Peyer's patch (tissue), 4 donors: ENCODE data around the gene GNAS. TPM values are rescaled to one million over a fixed set of nuclear protein-coding genes. Genes with fewer than 3 reads are reported as not detected.

ENCODE experiments used
- DNase-seq, 3 donors: peaks; one replicate each; pipeline ENCODE4 v3.0.0-alpha.2; 2017 to 2019
- H3K27ac ChIP-seq, 4 donors: fragments of 200-600 bp; sonication (generic); one replicate each; pipeline ENCODE4 v1.5.1; 2016 to 2019
- H3K27me3 ChIP-seq, 2 donors: fragments of 200-600 bp; sonication (generic); one replicate each; pipeline ENCODE4 v1.5.1; 2019
- H3K36me3 ChIP-seq, 3 donors: fragments of 200-600 bp; sonication (generic); one replicate each; pipeline ENCODE4 v1.5.1; 2016 to 2019
- H3K4me1 ChIP-seq, 4 donors: fragments of 200-600 bp; sonication (generic); one replicate each; pipeline ENCODE4 v1.5.1; 2016 to 2019
- H3K4me3 ChIP-seq, 4 donors: fragments of 200-600 bp; sonication (generic); 1 replicate in 3 of 4; 2 replicates in 1 of 4; pipeline ENCODE4 v1.5.1; 2016 to 2019; ENCODE audit warnings: mild to moderate bottlenecking in 1 of 4
- H3K9me3 ChIP-seq, 4 donors: fragments of 200-600 bp; sonication (generic); one replicate each; pipeline ENCODE4 v1.5.1; 2016 to 2019; ENCODE audit warnings: mild to moderate bottlenecking in 1 of 4
- CTCF ChIP-seq, 6 experiments: fragments of 450-650 bp in 4 of 6; fragments of 200-600 bp in 2 of 6; sonication (generic) in 1 of 6; IDR thresholded peaks; one replicate each; pipeline ENCODE4 v1.5.1; 2017 to 2019; ENCODE audit warnings: antibody characterized with exemption in 6 of 6, mild to moderate bottlenecking in 3 of 6, moderate library complexity in 1 of 6
- POLR2A ChIP-seq, 2 donors: fragments of 450-650 bp; IDR thresholded peaks; one replicate each; pipeline ENCODE4 v1.5.1; 2017; ENCODE audit warnings: antibody characterized with exemption in 2 of 2, mild to moderate bottlenecking in 2 of 2, moderate library complexity in 2 of 2
- total RNA-seq, 4 donors: library from RNA; depleted of rRNA; stranded (reverse); fragments of >200 nt; gene quantifications; one replicate each; pipeline ENCODE4 v1.1.0, GENCODE V29; 2016

GNAS gene
- total RNA-seq, 4 donors from 2014 or later, result 382 to 889 (median 658) TPM

- H3K27ac ChIP-seq, result peak overlapping the region in 2 of 4 donors; percentile 99
- H3K4me3 ChIP-seq, result peak overlapping the region in 1 of 4 donors; percentile 98
- peaks cover 0 to 45% (median 12%) of the 10 kb centered on the region in 4 donors for H3K4me1 ChIP-seq
- no peak for TF ChIP-seq POLR2A (IDR thresholded peaks at IDR 0.05)
- TF ChIP-seq CTCF (IDR thresholded peaks at IDR 0.05), result no peak
- no peaks in the 10 kb centered on the region for H3K27me3 ChIP-seq
- no peaks in the 10 kb centered on the region for H3K9me3 ChIP-seq
- DNase-seq, result peak in 1 of 3 donors; percentile 58
- H3K36me3 ChIP-seq, result peaks cover 0 to 6% (median 0%) of the 10 kb centered on the region in 3 donors
These were observed 41.0 kb downstream of the GNAS start for GRCh38 chr20:58893355-58894120.

DNA sequence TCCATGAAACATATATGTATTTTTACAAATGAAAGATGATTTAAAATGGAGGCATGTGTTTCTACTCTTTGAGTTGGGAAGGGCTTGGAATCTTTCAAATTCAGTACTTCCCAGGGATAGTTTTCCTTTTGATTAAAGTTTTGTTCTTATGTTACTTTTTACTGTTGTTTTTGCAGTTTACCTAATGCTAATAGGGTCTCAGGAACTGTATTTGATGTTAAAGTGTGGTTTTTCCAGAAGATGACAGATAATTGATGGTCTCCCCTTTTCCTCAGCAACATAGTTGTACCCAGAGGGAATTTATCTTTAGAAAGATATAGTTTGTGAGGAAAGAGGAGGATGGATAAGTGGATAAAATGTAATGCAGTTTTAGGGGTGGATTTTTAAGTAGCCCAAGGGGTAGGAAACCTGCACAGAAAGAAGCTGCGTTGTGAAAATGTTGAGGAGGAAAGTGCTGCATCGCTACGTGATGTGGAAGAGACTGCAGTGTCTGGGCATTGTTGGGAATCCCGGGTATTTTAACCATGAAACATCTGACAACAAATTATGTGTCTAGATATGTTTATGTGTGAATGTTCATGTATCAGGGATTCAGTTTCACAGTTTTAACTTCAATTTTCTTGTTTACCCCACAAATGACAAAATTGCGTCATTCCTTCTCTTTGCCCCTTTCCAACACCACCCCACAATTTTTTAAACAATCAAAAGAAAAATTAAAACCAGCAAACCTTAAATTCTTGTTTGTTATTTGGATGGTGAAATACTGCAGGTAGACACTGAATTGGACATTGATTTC, 42.3 kb downstream of the GNAS start:
- Histone ChIP-seq H3K27me3 (no peaks in the 10 kb centered on the region), H3K36me3 (peaks cover 0 to 14% (median 0%) of the 10 kb centered on the region in 3 donors), H3K9me3 (no peaks in the 10 kb centered on the region), H3K4me1 (peaks cover 0 to 49% (median 12%) of the 10 kb centered on the region in 4 donors), H3K27ac (no peak overlapping the region), H3K4me3 (no peak overlapping the region)
- no peak for TF ChIP-seq POLR2A (IDR thresholded peaks at IDR 0.05)
- no peak for TF ChIP-seq CTCF (IDR thresholded peaks at IDR 0.05)
- no peak for DNase-seq

GRCh38 chr20:58895448-58896180, 43.1 kb downstream of the GNAS start:
- Histone ChIP-seq H3K27me3 (no peaks in the 10 kb centered on the region), H3K36me3 (peaks cover 0 to 17% (median 0%) of the 10 kb centered on the region in 3 donors), H3K4me3 (no peak overlapping the region), H3K4me1 (peaks cover 0 to 49% (median 12%) of the 10 kb centered on the region in 4 donors), H3K27ac (peak overlapping the region in 2 of 4 donors; percentile 4 to 5), H3K9me3 (no peaks in the 10 kb centered on the region)
- TF ChIP-seq CTCF (IDR thresholded peaks at IDR 0.05), result no peak
- no peak for TF ChIP-seq POLR2A (IDR thresholded peaks at IDR 0.05)
- DNase-seq, result no peak

GRCh38 chr20:58896820-58897219, 44.3 kb downstream of the GNAS start:
- Histone ChIP-seq H3K9me3 (no peaks in the 10 kb centered on the region), H3K4me3 (no peak overlapping the region), H3K27ac (no peak overlapping the region), H3K27me3 (no peaks in the 10 kb centered on the region), H3K4me1 (peaks cover 0 to 49% (median 12%) of the 10 kb centered on the region in 4 donors), H3K36me3 (peaks cover 0 to 17% (median 0%) of the 10 kb centered on the region in 3 donors)
- DNase-seq, result no peak
- TF ChIP-seq POLR2A (IDR thresholded peaks at IDR 0.05) (no peak), CTCF (IDR thresholded peaks at IDR 0.05) (no peak)

GRCh38 chr20:58897488-58897887, 45.0 kb downstream of the GNAS start:
- peaks cover 0 to 17% (median 0%) of the 10 kb centered on the region in 3 donors for H3K36me3 ChIP-seq
- DNase-seq, result no peak
- H3K4me1 ChIP-seq, result peaks cover 0 to 49% (median 12%) of the 10 kb centered on the region in 4 donors
- TF ChIP-seq POLR2A (IDR thresholded peaks at IDR 0.05) (no peak), CTCF (IDR thresholded peaks at IDR 0.05) (no peak)
- H3K27me3 ChIP-seq, result no peaks in the 10 kb centered on the region
- H3K9me3 ChIP-seq, result no peaks in the 10 kb centered on the region
- no peak overlapping the region for H3K4me3 ChIP-seq
- no peak overlapping the region for H3K27ac ChIP-seq
